Uterus (tissue), 2 donors: Measurements from ENCODE around the gene COL28A1.

Experiments
- POLR2A ChIP-seq, 2 donors: fragments of 450-650 bp; IDR thresholded peaks; one replicate each; pipeline ENCODE4 v1.6.1; 2016; ENCODE audit warnings: antibody characterized with exemption in 2 of 2, mild to moderate bottlenecking in 1 of 2, moderate library complexity in 1 of 2
- TF ChIP-seq, protein P1 (sequence below), 4 experiments: fragments of 200-600 bp in 2 of 4; fragments of 450-650 bp in 2 of 4; sonication (generic) in 2 of 4; IDR thresholded peaks; one replicate each; pipeline ENCODE4 v1.5.1; 2016 to 2019; ENCODE audit warnings: antibody characterized with exemption in 4 of 4, mild to moderate bottlenecking in 2 of 4, moderate library complexity in 1 of 4

DNA sequence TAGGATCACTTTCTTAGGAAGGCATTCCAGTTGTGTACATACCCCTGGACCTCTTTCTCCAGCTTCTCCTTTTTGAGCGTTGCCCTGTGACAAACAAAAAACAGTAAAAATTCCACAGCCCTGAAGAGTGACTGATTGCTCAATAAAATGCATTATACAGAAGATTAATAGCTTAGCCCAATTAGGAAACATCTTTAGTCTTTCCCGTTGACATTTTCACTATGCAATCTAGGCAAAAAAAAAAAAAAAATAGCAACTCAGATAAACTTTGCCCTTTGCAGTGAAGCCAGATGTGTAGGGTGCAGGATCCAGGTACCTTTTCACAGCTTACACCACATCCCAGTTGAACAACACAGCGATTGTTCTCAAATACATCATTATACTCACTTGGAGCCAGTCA is 17.9 kb downstream of the COL28A1 start:
- TF ChIP-seq, protein P1, sequence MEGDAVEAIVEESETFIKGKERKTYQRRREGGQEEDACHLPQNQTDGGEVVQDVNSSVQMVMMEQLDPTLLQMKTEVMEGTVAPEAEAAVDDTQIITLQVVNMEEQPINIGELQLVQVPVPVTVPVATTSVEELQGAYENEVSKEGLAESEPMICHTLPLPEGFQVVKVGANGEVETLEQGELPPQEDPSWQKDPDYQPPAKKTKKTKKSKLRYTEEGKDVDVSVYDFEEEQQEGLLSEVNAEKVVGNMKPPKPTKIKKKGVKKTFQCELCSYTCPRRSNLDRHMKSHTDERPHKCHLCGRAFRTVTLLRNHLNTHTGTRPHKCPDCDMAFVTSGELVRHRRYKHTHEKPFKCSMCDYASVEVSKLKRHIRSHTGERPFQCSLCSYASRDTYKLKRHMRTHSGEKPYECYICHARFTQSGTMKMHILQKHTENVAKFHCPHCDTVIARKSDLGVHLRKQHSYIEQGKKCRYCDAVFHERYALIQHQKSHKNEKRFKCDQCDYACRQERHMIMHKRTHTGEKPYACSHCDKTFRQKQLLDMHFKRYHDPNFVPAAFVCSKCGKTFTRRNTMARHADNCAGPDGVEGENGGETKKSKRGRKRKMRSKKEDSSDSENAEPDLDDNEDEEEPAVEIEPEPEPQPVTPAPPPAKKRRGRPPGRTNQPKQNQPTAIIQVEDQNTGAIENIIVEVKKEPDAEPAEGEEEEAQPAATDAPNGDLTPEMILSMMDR (IDR thresholded peaks at IDR 0.05): no peak
- no peak for TF ChIP-seq POLR2A (IDR thresholded peaks at IDR 0.05)
